B cell (primary cell): Measurements from ENCODE around the gene HABP4. TPM values are rescaled to one million over a fixed set of nuclear protein-coding genes. Genes with fewer than 3 reads are reported as not detected.

ENCODE experiments used
- ATAC-seq: fragments of 200-7000 bp; cut with Tn5 transposase; one replicate; pipeline ENCODE4 v1.10.0; 2021; ENCODE audit warnings: low read depth, mild to moderate bottlenecking, moderate number of reproducible peaks, moderate library complexity
- CTCF ChIA-PET: fragments of 350-600 bp; sonication (Branson Sonifier 250); formaldehyde crosslinking; loops from one replicate; lab custom pipeline; 2021; ENCODE audit warnings: antibody characterized with exemption, inconsistent platforms; lab: Charles Lee
- POLR2A ChIA-PET: fragments of 350-600 bp; sonication (Branson Sonifier 250); formaldehyde crosslinking; loops from one replicate; lab custom pipeline; 2021; ENCODE audit warnings: antibody characterized with exemption; lab: Charles Lee
- DNase-seq: peaks from one replicate; pipeline ENCODE4 v3.0.0; 2013
- H2AFZ ChIP-seq: 2 replicates; pipeline ENCODE4 v1.6.1; 2012; ENCODE audit warnings: mild to moderate bottlenecking, low read depth, low read length; ENCODE audit not compliant: insufficient read depth, poor library complexity, severe bottlenecking
- H3K27ac ChIP-seq, 2 donors: 1 replicate in 1 of 2; 2 replicates in 1 of 2; pipeline ENCODE4 v1.5.1; 2012 to 2013; ENCODE audit warnings: low read length in 2 of 2, mild to moderate bottlenecking in 2 of 2, moderate library complexity in 1 of 2
- H3K27me3 ChIP-seq, 4 experiments: fragments of 200-600 bp in 1 of 4; sonication (generic) in 1 of 4; replicated peaks in 1 of 4; 1 replicate in 2 of 4; 2 replicates in 2 of 4; pipeline versions ENCODE4 v1.6.1 to v1.7.0; 2013 to 2016; ENCODE audit warnings: low read length in 3 of 4, mild to moderate bottlenecking in 2 of 4, mixed read lengths in 1 of 4, moderate library complexity in 1 of 4; ENCODE audit not compliant: insufficient read depth in 4 of 4, control insufficient read depth in 3 of 4; ENCODE audit errors: control extremely low read depth in 1 of 4
- H3K36me3 ChIP-seq, 2 experiments: replicated peaks in 1 of 2; 1 replicate in 1 of 2; 2 replicates in 1 of 2; pipeline versions ENCODE4 v1.6.1 to v1.7.1; 2013; ENCODE audit warnings: low read length in 1 of 2; ENCODE audit not compliant: insufficient read depth in 2 of 2, control insufficient read depth in 1 of 2; ENCODE audit errors: control extremely low read depth in 1 of 2, extremely low read depth in 1 of 2
- H3K4me1 ChIP-seq, 2 donors: fragments of 200-600 bp in 1 of 2; sonication (generic) in 1 of 2; 1 replicate in 1 of 2; 2 replicates in 1 of 2; pipeline versions ENCODE4 v1.5.1 to v1.6.1; 2013 to 2017; ENCODE audit warnings: low read length in 2 of 2; ENCODE audit not compliant: control insufficient read depth in 2 of 2, insufficient read depth in 2 of 2
- H3K4me2 ChIP-seq: replicated peaks from 2 replicates; pipeline ENCODE3; 2012; ENCODE audit warnings: mild to moderate bottlenecking, low read depth, low read length; ENCODE audit not compliant: poor library complexity, severe bottlenecking
- H3K4me3 ChIP-seq, 5 experiments: fragments of 200-600 bp in 1 of 5; sonication (generic) in 1 of 5; 1 replicate in 3 of 5; 2 replicates in 2 of 5; pipeline versions ENCODE4 v1.5.1 to v1.7.0; 2011 to 2016; ENCODE audit warnings: low read length in 4 of 5, mild to moderate bottlenecking in 4 of 5, low read depth in 2 of 5, control low read depth in 1 of 5, moderate library complexity in 1 of 5; ENCODE audit not compliant: insufficient read depth in 1 of 5; ENCODE audit errors: control extremely low read depth in 1 of 5, extremely low read depth in 1 of 5
- H3K79me2 ChIP-seq: fragments of 200-600 bp; sonication (generic); one replicate; pipeline ENCODE4 v1.6.0; 2016; ENCODE audit warnings: low read length; ENCODE audit not compliant: control insufficient read depth, insufficient read depth
- H3K9ac ChIP-seq: fragments of 200-600 bp; sonication (generic); 2 replicates; pipeline ENCODE4 v1.6.1; 2017; ENCODE audit warnings: mild to moderate bottlenecking, low read length, moderate library complexity
- H3K9me3 ChIP-seq, 3 donors: one replicate each; pipeline versions ENCODE4 v1.6.1 to v1.7.1; 2013; ENCODE audit warnings: low read length in 2 of 3; ENCODE audit not compliant: control insufficient read depth in 2 of 3, insufficient read depth in 1 of 3; ENCODE audit errors: control extremely low read depth in 1 of 3
- H4K20me1 ChIP-seq: 2 replicates; pipeline ENCODE4 v1.6.0; 2012; ENCODE audit warnings: mild to moderate bottlenecking, low read length; ENCODE audit not compliant: insufficient read depth, control insufficient read depth, poor library complexity, severe bottlenecking
- H3K27ac Mint-ChIP-seq: one replicate; pipeline ENCODE4 v1.8.0; 2021; ENCODE audit warnings: mixed read lengths
- H3K27me3 Mint-ChIP-seq: one replicate; pipeline ENCODE4 v1.8.0; 2021; ENCODE audit warnings: mixed read lengths
- H3K4me1 Mint-ChIP-seq: one replicate; pipeline ENCODE4 v1.8.0; 2021; ENCODE audit warnings: mixed read lengths
- H3K4me3 Mint-ChIP-seq: one replicate; pipeline ENCODE4 v1.8.0; 2021; ENCODE audit warnings: mixed read lengths
- H3K9me3 Mint-ChIP-seq: one replicate; pipeline ENCODE4 v1.8.0; 2022; ENCODE audit warnings: mixed read lengths; ENCODE audit not compliant: insufficient read depth
- CTCF ChIP-seq: fragments of 200-600 bp; IDR thresholded peaks from one replicate; pipeline ENCODE4 v1.8.0; 2022; ENCODE audit warnings: antibody characterized with exemption, mild to moderate bottlenecking
- EZH2 ChIP-seq: IDR thresholded peaks from 2 replicates; pipeline ENCODE4 v1.6.1; 2012; ENCODE audit warnings: borderline replicate concordance, low read depth, mild to moderate bottlenecking, moderate library complexity, low read length; ENCODE audit not compliant: insufficient read depth, poor library complexity, severe bottlenecking
- WGBS: methylation state at CpG from one replicate; pipeline ENCODE4 v1.1.5; 2013; ENCODE audit warnings: missing lambda C conversion rate; ENCODE audit not compliant: insufficient coverage; 5-methylcytosine and 5-hydroxymethylcytosine counted together
- intact Hi-C: fragments of 100-400 bp; cut with micrococcal nuclease; formaldehyde crosslinking; loops from one replicate; pipeline ENCODE4 v1.10.0; 2022
- polyA plus RNA-seq: library from polyadenylated mRNA; depleted of rRNA; stranded (reverse); fragments of >200 nt; gene quantifications from 2 replicates; pipeline ENCODE4 v1.2.3, GENCODE V29; 2012
- total RNA-seq, 2 donors: library from RNA; stranded (reverse); fragments of 120-200 nt in 1 of 2; gene quantifications; 1 replicate in 1 of 2; 2 replicates in 1 of 2; pipeline versions ENCODE4 v1.2.3 to v1.2.4, GENCODE V29; 2013 to 2022

The HABP4 gene
- total and polyA plus RNA-seq, 2 donors (not counting 1 experiment from before 2014, with no cell fraction given): 3.3 to 15.0 TPM

- no peak overlapping the region for H3K4me3 ChIP-seq
- no peaks in the 10 kb centered on the region for H3K4me1 Mint-ChIP-seq
- H3K9me3 ChIP-seq: no peaks in the 10 kb centered on the region
- TF ChIP-seq EZH2 (no peak), CTCF (no peak)
- no peak overlapping the region for H3K4me3 Mint-ChIP-seq
- H3K27ac Mint-ChIP-seq: no peak overlapping the region
- no peak for ATAC-seq
- no peak overlapping the region for H3K27ac ChIP-seq
- CTCF ChIA-PET: no interaction called here
- no peaks in the 10 kb centered on the region for H3K27me3 Mint-ChIP-seq
- no peaks in the 10 kb centered on the region for H4K20me1 ChIP-seq
- no peaks in the 10 kb centered on the region for H3K36me3 ChIP-seq
- DNase-seq: no peak
- H3K79me2 ChIP-seq: no peaks in the 10 kb centered on the region
- H3K27me3 ChIP-seq: no peaks in the 10 kb centered on the region
- no peaks in the 10 kb centered on the region for H3K9me3 Mint-ChIP-seq
- H3K4me2 ChIP-seq: no peak overlapping the region
- POLR2A ChIA-PET: no interaction called here
- H3K9ac ChIP-seq: no peak overlapping the region
- no peaks in the 10 kb centered on the region for H3K4me1 ChIP-seq
- no peak overlapping the region for H2AFZ ChIP-seq
- intact Hi-C loops: no loop called here
- no CpG with 5 or more reads among the region's 2 CpGs for WGBS
Measured at GRCh38 chr9:96519787-96520186, 69.8 kb downstream of the HABP4 start.

DNA sequence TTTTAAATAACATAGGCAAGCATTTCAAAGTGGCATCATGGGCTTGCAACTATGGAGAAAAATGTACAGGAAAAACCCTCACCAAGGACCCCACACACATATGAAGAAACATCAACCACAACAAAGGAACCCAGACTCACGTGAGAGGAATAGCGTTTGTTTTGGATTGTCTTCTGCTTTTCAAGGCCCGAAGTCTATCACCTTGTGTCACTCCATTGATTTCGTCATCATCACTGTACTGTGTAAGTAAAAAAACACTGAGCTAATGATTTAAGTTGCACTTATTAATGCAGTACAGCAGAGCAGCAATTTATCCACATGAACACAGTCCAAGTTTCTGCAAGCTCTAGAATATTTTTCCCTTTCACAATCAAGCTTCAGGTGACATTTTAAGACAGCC lies 72.4 kb downstream of the HABP4 start:
- Mint-ChIP-seq H3K4me3 (no peak overlapping the region), H3K27me3 (no peaks in the 10 kb centered on the region), H3K4me1 (no peaks in the 10 kb centered on the region), H3K27ac (no peak overlapping the region), H3K9me3 (no peaks in the 10 kb centered on the region)
- Histone ChIP-seq H4K20me1 (no peaks in the 10 kb centered on the region), H3K79me2 (no peaks in the 10 kb centered on the region), H3K4me2 (no peak overlapping the region), H3K4me3 (no peak overlapping the region), H3K27ac (no peak overlapping the region), H3K36me3 (no peaks in the 10 kb centered on the region), H3K9ac (no peak overlapping the region), H3K4me1 (no peaks in the 10 kb centered on the region), H3K27me3 (no peaks in the 10 kb centered on the region), H2AFZ (no peak overlapping the region), H3K9me3 (no peaks in the 10 kb centered on the region)
- WGBS: no CpG with 5 or more reads among the region's 4 CpGs
- ATAC-seq (no peak), DNase-seq (no peak)
- ChIA-PET POLR2A (no interaction called here), CTCF (no interaction called here)
- intact Hi-C loops: no loop called here
- TF ChIP-seq CTCF: no peak
- TF ChIP-seq EZH2: no peak
